KMS-11 (cell line): ENCODE results near the gene MRNIP.

Experiments used
- H2AFZ ChIP-seq: fragments of 200-600 bp; sonication (generic); 2 replicates; pipeline ENCODE4 v1.6.1; 2016; ENCODE audit warnings: antibody characterized with exemption, mixed run types, low read depth
- H3K27ac ChIP-seq: fragments of 200-600 bp; sonication (generic); 2 replicates; pipeline ENCODE4 v1.6.1; 2016; ENCODE audit warnings: mild to moderate bottlenecking, mixed run types
- H3K27me3 ChIP-seq: fragments of 200-600 bp; sonication (generic); 2 replicates; pipeline ENCODE4 v1.6.1; 2017; ENCODE audit warnings: mild to moderate bottlenecking, low read depth, mixed run types, moderate library complexity; ENCODE audit not compliant: insufficient read depth
- H3K36me3 ChIP-seq: fragments of 200-600 bp; sonication (generic); 2 replicates; pipeline ENCODE4 v1.6.1; 2017; ENCODE audit warnings: mild to moderate bottlenecking, mixed run types; ENCODE audit not compliant: insufficient read depth
- H3K4me1 ChIP-seq: fragments of 200-600 bp; sonication (generic); 2 replicates; pipeline ENCODE4 v1.6.1; 2016; ENCODE audit warnings: mild to moderate bottlenecking, low read depth, mixed run types; ENCODE audit not compliant: poor library complexity, severe bottlenecking
- H3K4me2 ChIP-seq: fragments of 200-600 bp; sonication (generic); 2 replicates; pipeline ENCODE4 v1.7.0; 2016; ENCODE audit warnings: mild to moderate bottlenecking, mixed run types
- H3K4me3 ChIP-seq: fragments of 200-600 bp; sonication (generic); IDR thresholded peaks from 2 replicates; pipeline ENCODE4 v1.6.1; 2017; ENCODE audit warnings: low read depth, low read length, mixed read lengths; ENCODE audit not compliant: insufficient read depth
- H3K79me2 ChIP-seq: fragments of 200-600 bp; sonication (generic); 2 replicates; pipeline ENCODE4 v1.6.1; 2016; ENCODE audit warnings: low read depth, mixed run types; ENCODE audit not compliant: insufficient read depth
- H3K9ac ChIP-seq: fragments of 200-600 bp; sonication (generic); 2 replicates; pipeline ENCODE4 v1.6.1; 2016; ENCODE audit warnings: mild to moderate bottlenecking, mixed run types
- H4K20me1 ChIP-seq: fragments of 200-600 bp; sonication (generic); 2 replicates; pipeline ENCODE4 v1.6.1; 2016; ENCODE audit warnings: mild to moderate bottlenecking, mixed run types; ENCODE audit not compliant: insufficient read depth
- CTCF ChIP-seq: fragments of 200-600 bp; sonication (generic); conservative IDR thresholded peaks from 2 replicates; pipeline ENCODE4 v1.6.1; 2017; ENCODE audit warnings: low read depth, mild to moderate bottlenecking, antibody characterized with exemption, low read length, moderate library complexity, mixed read lengths

MRNIP gene

DNA sequence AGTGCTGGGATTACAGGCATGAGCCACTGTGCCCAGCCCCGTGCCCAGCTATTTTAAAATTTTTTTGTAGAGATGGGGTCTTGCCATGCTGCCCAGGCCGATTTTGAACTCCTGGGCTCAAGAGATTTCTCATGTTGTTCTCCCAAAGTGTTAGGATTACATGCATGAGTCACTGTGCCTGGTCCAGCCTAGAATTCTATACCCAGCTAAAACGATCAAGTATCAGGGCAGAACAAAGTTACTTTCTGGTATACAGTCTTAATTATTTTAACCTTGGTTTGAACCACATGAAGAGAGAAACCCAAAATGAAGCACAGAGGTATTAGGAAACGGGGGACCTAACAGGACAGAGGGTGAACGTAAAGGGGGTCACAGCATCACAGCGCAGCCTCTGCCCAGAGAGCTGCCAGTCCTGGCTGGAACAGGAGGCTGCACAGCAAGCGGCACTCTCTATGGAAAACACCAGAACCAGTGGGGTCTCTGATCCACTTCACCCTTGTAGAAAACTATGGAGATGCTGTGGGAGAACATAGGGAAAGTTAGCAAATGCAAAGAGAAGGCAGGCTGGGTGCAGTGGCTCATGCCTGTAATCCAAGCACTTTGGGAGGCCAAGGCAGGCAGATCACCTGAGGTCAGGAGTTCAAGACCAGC is 27.7 kb downstream of the MRNIP start:
- Histone ChIP-seq H3K36me3 (no peaks in the 10 kb centered on the region; the same call in 1 of the 2 replicates), H3K27ac (no peak overlapping the region), H3K79me2 (no peaks in the 10 kb centered on the region), H3K9ac (no peak overlapping the region), H3K4me2 (no peak overlapping the region), H3K4me3 (no peak overlapping the region), H2AFZ (no peak overlapping the region), H3K4me1 (no peaks in the 10 kb centered on the region), H4K20me1 (no peaks in the 10 kb centered on the region), H3K27me3 (no peaks in the 10 kb centered on the region)
- TF ChIP-seq CTCF: no peak

DNA sequence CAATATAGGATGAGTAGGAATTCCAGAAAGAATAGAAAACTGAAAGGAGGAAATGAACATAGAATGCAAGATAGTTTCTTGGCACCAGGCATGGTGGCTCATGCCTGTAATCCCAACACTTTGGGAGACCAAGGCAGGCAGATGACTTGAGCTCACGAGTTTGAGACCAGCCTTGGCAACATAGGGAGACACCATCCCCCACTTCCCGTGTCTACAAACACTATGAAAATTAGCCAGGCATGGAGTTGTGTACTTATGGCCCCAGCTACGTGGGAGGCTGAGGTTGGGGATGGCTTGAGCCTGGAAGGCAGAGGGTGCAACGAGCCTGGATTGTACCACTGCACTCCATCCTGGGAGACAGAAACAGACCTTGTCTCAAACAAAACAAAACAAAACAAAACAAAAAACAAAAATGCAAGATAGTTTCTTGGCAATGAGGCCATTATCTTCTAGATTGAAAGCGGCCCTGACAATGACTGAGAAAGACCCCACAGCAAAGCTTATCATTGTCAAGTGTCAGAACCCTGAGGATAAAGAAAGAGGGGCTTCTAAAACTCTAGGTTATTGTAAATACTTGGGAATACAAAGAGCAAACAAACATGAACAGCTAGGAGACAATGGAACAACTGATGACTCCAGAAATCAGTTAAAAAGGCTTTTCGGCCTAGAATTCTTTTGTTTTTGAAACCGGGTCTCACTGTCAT is 28.7 kb downstream of the MRNIP start:
- Histone ChIP-seq H3K27ac (no peak overlapping the region), H3K9ac (no peak overlapping the region), H3K36me3 (no peaks in the 10 kb centered on the region; the same call in 1 of the 2 replicates), H3K4me3 (no peak overlapping the region), H3K4me1 (no peaks in the 10 kb centered on the region), H3K4me2 (no peak overlapping the region), H2AFZ (no peak overlapping the region), H4K20me1 (no peaks in the 10 kb centered on the region), H3K79me2 (no peaks in the 10 kb centered on the region), H3K27me3 (no peaks in the 10 kb centered on the region)
- TF ChIP-seq CTCF: no peak

DNA sequence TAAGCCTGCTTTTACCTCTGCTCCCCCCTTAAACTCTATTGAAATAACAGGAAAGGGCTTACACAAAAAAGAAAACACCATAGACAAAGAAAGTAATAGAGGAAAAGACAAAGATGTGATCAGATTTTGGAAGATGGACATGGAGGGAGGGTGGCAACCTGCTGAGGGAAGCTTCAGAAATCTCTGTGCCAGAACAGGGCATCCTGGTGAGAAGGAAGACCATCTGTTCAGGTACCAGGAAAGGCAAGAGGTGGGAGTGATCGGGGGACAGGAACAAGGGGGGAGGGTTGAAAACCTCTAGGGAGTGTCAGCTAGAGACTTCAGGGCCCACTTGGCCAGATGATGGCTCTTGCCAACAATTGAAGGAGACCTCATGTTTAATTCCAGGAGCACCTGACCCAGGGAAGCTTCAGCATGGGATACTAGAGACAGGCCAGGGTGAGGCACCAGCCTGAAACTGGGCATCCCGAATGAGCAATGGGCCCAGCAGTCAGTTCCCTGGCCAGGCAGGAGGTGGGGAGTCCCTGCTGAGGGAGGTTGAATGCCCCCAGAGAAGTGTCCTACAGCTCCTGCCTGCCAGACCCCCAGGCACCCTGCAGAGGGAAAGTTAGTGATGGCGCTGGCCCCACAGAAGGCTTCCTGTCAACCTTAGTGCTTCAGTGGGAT is 29.7 kb downstream of the MRNIP start:
- H3K27ac ChIP-seq: no peak overlapping the region
- no peak overlapping the region for H3K9ac ChIP-seq
- no peak overlapping the region for H3K4me2 ChIP-seq
- H2AFZ ChIP-seq: no peak overlapping the region
- H3K36me3 ChIP-seq: no peaks in the 10 kb centered on the region; the same call in 1 of the 2 replicates
- H4K20me1 ChIP-seq: no peaks in the 10 kb centered on the region
- 0 out of 2 replicates have a peak, but pooled peaks cover 6% of the 10 kb centered on the region for H3K79me2 ChIP-seq
- no peaks in the 10 kb centered on the region for H3K27me3 ChIP-seq
- no peak for TF ChIP-seq CTCF
- H3K4me1 ChIP-seq: no peaks in the 10 kb centered on the region
- H3K4me3 ChIP-seq: no peak overlapping the region

GRCh38 chr5:179827680-179828079 is 30.9 kb downstream of the MRNIP start:
- H4K20me1 ChIP-seq: peaks cover 2% of the 10 kb centered on the region; the same call in 1 of the 2 replicates
- H3K36me3 ChIP-seq: no peaks in the 10 kb centered on the region; the same call in 1 of the 2 replicates
- H2AFZ ChIP-seq: no peak overlapping the region
- H3K27me3 ChIP-seq: no peaks in the 10 kb centered on the region
- TF ChIP-seq CTCF: no peak
- no peak overlapping the region for H3K4me2 ChIP-seq
- H3K79me2 ChIP-seq: peaks cover 14% of the 10 kb centered on the region
- no peaks in the 10 kb centered on the region for H3K4me1 ChIP-seq
- H3K9ac ChIP-seq: no peak overlapping the region
- H3K27ac ChIP-seq: no peak overlapping the region
- H3K4me3 ChIP-seq: no peak overlapping the region
